Activated CD4-positive, alpha-beta T cell treated with anti-CD3 and anti-CD28 coated beads, Interleukin-2, amount 50 U/mL, for 1 hour (primary cell): ENCODE results near the gene ACTR6.
A peak's percentile ranks its signal among the peaks of the same experiment; 100 is the strongest.
"Not testable (repeated sequence)": the region's sequence is repeated elsewhere in the genome, so short reads cannot be mapped to it uniquely, and the experiment has no call there.

ENCODE experiments used
- DNase-seq: peaks from one replicate; pipeline ENCODE4 v3.0.0-alpha.2; 2020

Gene ACTR6

DNA sequence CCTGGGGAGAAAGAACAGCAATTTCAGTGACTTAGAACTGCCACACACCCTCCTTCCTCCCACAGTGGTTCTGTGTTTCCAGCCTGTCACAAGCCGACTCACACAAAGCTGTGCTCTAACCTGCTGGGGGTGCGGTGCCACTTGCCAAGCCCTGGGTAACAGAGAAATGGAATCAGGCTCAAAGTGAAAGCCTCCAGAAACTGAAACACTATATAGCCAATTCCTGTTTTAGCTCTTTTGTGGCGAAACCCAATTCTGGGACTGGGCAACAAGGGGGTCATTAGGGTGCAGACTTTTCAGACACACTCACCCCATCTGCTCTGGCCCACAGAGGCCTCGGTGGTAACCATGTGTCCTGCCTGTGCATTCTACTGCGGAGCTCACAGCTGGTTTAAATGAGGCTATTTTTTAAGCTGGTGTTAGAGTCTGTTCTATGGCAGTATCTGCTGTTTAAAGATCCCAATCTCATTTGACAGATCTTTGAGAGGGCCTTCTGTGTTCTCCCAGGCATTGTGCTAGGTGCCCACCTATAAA lies 15.2 kb upstream of the ACTR6 start:
- DNase-seq: no peak

GRCh38 chr12:100186071-100186470 lies 14.5 kb upstream of the ACTR6 start:
- no peak for DNase-seq

GRCh38 chr12:100187068-100187467 lies 13.5 kb upstream of the ACTR6 start:
- no peak for DNase-seq

- DNase-seq: no peak
Measured at GRCh38 chr12:100187857-100188519, 12.6 kb upstream of the ACTR6 start.

DNA sequence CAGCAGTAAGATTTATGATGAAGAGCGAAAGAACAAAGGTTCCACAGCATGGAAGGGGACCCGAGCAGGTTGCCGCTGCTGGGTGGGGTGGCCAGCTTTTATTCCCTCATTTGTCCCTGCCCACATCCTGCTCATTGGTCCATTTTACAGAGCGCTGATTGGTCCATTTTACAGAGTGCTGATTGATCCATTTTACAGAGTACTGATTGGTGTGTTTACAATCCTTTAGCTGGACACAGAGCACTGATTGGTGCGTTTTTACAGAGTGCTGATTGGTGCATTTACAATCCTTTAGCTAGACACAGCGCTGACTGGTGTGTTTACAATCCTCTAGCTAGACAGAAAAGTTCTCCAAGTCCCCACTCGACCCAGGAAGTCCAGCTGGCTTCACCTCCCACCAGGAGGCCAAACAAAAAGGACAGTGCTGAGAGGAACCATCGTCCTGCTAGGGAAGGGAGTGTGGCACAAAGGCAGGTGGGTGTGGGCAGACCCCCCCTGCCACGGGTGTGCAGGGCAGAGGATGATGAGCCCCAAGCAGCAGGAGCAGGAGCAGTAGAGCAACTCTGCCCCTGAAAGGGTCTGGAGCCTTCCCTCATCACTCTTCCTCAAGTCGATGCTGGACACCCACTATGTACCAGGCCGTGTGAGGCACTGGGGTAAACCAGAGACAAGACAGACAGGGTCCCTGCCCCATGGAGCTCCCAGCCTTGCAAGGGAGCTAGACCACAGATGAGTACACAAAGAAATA lies 11.6 kb upstream of the ACTR6 start:
- not testable (repeated sequence) for DNase-seq

DNA sequence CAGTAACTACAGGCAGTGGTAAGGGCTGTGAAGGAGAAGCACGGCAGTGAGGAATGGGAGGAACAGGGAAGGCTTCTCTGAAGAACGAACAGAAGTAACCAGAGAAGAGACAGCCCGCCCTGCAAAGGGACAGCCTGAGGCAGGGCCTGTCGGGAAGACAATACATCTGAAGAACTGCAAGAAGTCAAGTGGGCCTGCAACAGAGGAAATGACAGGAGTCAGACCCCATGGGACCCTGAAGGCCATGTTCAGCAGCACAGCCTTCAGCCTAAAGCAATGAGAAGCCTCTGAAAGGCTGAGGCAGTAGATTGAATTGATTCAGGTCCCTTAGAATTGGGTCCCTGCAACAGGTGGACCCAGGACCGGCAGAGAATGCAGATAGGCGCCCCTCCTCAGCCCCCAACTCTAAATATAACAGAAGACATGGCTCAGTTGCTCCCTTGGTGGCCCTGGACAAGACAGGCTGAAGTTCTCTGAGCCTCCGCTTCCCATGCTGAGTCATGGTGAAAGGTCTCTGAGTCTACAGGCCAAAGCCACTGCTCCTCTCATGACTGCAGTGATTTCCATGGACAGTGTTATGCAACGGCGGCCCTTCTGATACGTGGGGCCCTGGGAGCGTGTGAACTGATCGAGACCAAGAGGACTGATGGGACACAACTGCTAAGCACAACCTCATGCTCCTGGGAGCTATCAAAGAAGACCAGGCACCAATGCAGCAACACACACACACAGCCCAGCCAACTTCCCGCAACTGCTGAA lies 10.8 kb upstream of the ACTR6 start:
- no peak for DNase-seq

DNA sequence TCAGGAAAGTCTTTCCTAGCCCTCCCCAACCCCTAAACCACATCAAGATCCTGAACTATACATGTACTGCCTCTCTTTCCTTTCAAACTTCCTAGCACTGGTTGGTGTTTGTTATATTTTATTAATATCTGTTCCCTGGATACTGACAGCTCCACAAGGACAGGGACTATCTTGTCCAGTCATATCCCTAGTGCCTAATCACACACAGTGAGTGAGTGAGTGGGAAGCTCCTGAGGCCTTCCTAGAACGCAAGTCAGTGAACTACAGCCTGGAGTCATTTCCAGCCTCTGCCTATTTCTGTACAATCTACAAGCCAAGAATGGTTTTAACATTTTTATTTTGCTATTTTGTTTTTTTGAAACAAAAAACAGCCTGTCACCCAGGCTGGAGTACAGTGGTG lies 7.5 kb upstream of the ACTR6 start:
- DNase-seq: no peak

DNA sequence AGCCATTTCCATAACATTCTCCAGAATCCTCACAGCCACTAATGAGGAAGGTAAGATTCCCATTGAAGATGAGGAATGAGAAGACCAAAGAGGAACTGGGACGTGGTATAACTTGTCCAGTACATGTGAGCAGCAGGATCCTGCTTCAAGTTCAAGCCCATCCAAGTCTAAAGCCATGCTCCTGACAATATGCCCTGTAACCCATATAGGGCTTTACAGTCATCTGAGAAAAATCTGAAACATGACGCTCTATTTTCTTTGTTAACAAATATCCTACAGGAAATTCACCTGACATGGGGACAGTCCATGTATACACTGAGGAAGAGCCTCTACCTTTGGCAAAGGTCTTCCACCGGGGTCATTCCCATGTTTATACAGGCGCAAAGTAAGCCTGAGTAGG lies 3.1 kb upstream of the ACTR6 start:
- DNase-seq: no peak

- DNase-seq: no peak
Measured at GRCh38 chr12:100199023-100199346, 1.6 kb upstream of the ACTR6 start.

GRCh38 chr12:100199347-100200149 lies 1.1 kb upstream of the ACTR6 start:
- peak; percentile 70 for DNase-seq

DNA sequence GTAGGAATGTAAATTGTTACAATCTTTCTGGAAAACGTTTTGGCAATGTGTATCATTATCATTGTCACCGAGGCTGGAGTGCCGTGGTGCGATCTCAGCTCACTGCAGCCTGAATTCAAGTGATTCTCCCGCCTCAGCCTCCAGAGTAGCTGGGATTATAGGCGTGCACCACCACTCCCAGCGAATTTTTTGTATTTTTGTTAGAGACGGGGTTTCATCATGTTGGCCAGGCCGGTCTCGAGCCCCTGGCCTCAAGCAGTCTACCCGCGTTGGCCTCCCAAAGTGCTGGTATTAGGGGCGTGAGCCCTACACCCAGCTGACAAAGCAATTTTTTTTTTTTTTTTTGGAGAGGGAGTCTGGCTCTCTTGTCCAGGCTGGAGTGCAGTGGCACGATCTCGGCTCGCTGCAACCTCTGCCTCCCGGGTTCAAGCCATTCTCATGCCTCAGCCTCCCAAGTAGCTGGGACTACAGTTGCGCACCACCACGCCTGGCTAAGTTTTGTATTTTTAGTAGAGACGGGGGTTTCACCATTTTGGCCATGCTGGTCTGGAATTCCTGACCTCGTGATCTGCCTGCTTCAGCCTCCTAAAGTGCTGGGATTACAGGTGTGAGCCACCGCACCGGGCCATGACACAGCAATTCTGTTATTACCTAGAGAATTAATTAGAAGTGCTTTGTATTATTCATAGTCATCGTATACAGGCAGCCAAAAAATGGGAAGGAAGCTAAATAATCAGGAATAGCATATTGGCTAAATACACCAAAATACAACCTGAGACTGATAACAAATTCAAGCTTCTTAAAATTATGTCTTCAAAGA lies 1.2 kb downstream of the ACTR6 start:
- DNase-seq: no peak

GRCh38 chr12:100207311-100207710 lies 6.7 kb downstream of the ACTR6 start:
- DNase-seq: no peak

- no peak for DNase-seq
Measured at GRCh38 chr12:100208834-100209233, 8.2 kb downstream of the ACTR6 start.

DNA sequence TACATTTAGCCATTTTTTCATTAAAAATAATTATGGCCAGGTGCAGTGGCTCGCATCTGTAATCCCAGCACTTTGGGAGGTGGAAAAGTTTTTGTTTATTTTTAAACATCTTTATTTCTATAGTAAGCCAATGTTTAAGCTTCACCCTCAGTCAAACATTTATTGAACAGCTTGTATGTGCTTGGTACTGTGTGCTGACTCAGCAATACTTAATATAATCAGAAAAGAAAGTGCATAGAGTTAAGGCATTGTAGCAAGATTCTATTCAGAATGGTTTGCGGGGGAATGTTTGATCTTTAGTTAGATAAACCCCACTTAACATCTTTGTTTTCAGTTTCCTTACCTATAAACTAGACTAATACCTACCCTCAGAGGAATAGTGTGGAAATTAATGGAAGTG lies 11.1 kb downstream of the ACTR6 start:
- DNase-seq: no peak

- DNase-seq: no peak
Measured at GRCh38 chr12:100213016-100213891, 12.6 kb downstream of the ACTR6 start.

DNA sequence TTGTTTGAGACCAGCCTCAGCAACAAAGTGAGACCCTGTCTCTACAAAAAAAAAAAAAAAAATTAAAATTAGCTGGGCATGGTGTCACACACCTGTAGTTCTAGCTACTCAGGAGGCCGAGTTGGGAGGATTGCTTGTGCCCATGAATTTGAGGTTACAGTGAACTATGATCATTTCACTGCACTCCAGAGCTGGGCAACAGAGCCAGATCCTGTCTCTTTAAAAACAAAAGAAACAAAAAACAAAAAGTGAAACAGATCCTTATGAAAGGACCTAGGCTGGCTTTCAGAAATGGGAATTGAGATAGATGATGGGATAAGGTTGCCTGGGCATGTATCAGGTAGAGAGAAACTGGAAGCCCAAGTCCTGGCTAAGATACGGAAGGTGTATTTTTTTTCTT lies 13.9 kb downstream of the ACTR6 start:
- DNase-seq: no peak

- DNase-seq: no peak
Measured at GRCh38 chr12:100215209-100215608, 14.6 kb downstream of the ACTR6 start.

GRCh38 chr12:100216337-100216736 lies 15.7 kb downstream of the ACTR6 start:
- no peak for DNase-seq

GRCh38 chr12:100219328-100220109 lies 18.9 kb downstream of the ACTR6 start:
- DNase-seq: no peak

- DNase-seq: no peak
Measured at GRCh38 chr12:100221523-100221922, 20.9 kb downstream of the ACTR6 start.
